Loucy (cell line): ENCODE results near the gene PCGF1.

Experiments
- H2AFZ ChIP-seq: fragments of 200-600 bp; sonication (generic); 2 replicates; pipeline ENCODE4 v1.6.0; 2016; ENCODE audit warnings: antibody characterized with exemption, mild to moderate bottlenecking, low read length, moderate library complexity
- H3F3A ChIP-seq: fragments of 200-600 bp; 2 replicates; pipeline ENCODE4 v1.6.0; 2016; ENCODE audit warnings: antibody characterized with exemption, low read depth, mild to moderate bottlenecking
- H3K27me3 ChIP-seq: fragments of 200-600 bp; sonication (generic); 2 replicates; pipeline ENCODE4 v1.6.1; 2014; ENCODE audit warnings: low read length, mild to moderate bottlenecking; ENCODE audit not compliant: insufficient read depth, poor library complexity, severe bottlenecking
- H3K36me3 ChIP-seq: fragments of 200-600 bp; sonication (generic); 2 replicates; pipeline ENCODE4 v1.6.1; 2016; ENCODE audit warnings: low read length; ENCODE audit not compliant: insufficient read depth
- H3K4me1 ChIP-seq: fragments of 200-600 bp; sonication (generic); 2 replicates; pipeline ENCODE4 v1.5.1; 2014; ENCODE audit warnings: low read length, mild to moderate bottlenecking; ENCODE audit not compliant: insufficient read depth, poor library complexity, severe bottlenecking
- H3K4me2 ChIP-seq: fragments of 200-600 bp; sonication (generic); 2 replicates; pipeline ENCODE4 v1.6.0; 2014; ENCODE audit warnings: antibody characterized with exemption, low read length, low read depth, mild to moderate bottlenecking; ENCODE audit not compliant: poor library complexity, severe bottlenecking
- H3K4me3 ChIP-seq: fragments of 200-600 bp; sonication (generic); 2 replicates; pipeline ENCODE4 v1.5.1; 2014; ENCODE audit warnings: low read length, mild to moderate bottlenecking, mixed read lengths; ENCODE audit not compliant: poor library complexity, severe bottlenecking
- H3K79me2 ChIP-seq: fragments of 200-600 bp; sonication (generic); 2 replicates; pipeline ENCODE4 v1.6.1; 2014; ENCODE audit warnings: low read length; ENCODE audit not compliant: insufficient read depth
- H3K9ac ChIP-seq: fragments of 200-600 bp; sonication (generic); 2 replicates; pipeline ENCODE4 v1.6.0; 2014; ENCODE audit warnings: mild to moderate bottlenecking, low read depth, low read length, moderate library complexity; ENCODE audit not compliant: poor library complexity, severe bottlenecking
- H3K9me2 ChIP-seq: fragments of 200-600 bp; sonication (generic); replicated peaks from 2 replicates; pipeline ENCODE4 v1.6.1; 2016; ENCODE audit warnings: low read depth, low read length, mixed read lengths
- H3K9me3 ChIP-seq: fragments of 200-600 bp; sonication (generic); 2 replicates; pipeline ENCODE4 v1.6.1; 2014; ENCODE audit warnings: mild to moderate bottlenecking, antibody characterized with exemption, low read length, low read depth; ENCODE audit not compliant: insufficient read depth
- H4K20me1 ChIP-seq: fragments of 200-600 bp; sonication (generic); 2 replicates; pipeline ENCODE4 v1.6.0; 2014; ENCODE audit warnings: antibody characterized with exemption, low read length, mild to moderate bottlenecking; ENCODE audit not compliant: insufficient read depth, poor library complexity, severe bottlenecking
- EZH2phosphoT487 ChIP-seq: fragments of 200-600 bp; IDR thresholded peaks from 2 replicates; pipeline ENCODE4 v1.6.1; 2018; ENCODE audit warnings: antibody characterized with exemption, mild to moderate bottlenecking, moderate library complexity, borderline replicate concordance
- TF ChIP-seq, protein P1 (sequence below): fragments of 200-600 bp; sonication (generic); conservative IDR thresholded peaks from 2 replicates; pipeline ENCODE4 v1.5.1; 2014; ENCODE audit warnings: mild to moderate bottlenecking, antibody characterized with exemption, low read length

PCGF1 gene

DNA sequence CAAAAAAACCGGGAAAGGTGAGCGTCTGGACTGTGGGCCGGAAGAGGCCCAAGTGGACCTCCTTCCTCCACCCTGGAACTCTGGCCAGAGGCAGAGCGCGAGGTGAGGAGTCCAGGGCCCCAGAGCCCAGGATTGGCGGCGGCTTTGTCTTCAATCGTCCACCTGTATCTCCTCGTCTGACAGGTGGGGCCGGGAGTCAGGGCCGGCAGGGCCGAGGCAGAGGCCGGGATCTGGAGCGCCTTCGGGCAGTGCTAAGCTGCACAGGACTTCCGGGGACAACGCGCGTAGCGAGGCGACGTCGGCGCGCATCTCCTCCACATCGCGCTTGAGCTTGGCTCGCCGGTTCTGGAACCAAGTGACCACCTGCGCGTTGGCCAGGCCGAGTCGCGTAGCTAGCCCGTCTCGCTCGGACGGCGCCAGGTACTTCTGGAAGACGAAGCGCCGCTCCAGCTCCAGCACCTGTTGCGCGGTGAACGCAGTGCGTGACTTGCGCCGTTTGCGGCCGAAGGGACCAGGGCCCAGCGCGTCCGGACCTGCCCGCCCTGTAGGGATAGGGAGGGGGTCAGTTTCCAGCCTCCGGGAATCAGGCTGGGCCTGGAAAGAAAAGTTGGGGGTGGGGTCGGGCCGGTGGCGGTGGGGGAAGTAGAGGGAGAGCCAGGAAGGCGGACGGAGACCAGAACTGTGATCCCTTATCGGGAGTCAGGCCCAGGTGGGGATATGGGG, 9.6 kb downstream of the PCGF1 start:
- no peak overlapping the region for H3K9ac ChIP-seq
- H3K36me3 ChIP-seq, result peaks cover 11% of the 10 kb centered on the region; the same call in 1 of the 2 replicates
- H3K9me2 ChIP-seq, result no peaks in the 10 kb centered on the region
- H4K20me1 ChIP-seq, result no peaks in the 10 kb centered on the region
- H2AFZ ChIP-seq, result no peak overlapping the region
- H3K4me2 ChIP-seq, result no peak overlapping the region
- no peaks in the 10 kb centered on the region for H3K27me3 ChIP-seq
- peaks cover 6% of the 10 kb centered on the region for H3K4me1 ChIP-seq
- H3K4me3 ChIP-seq, result no peak overlapping the region
- TF ChIP-seq, protein P1, sequence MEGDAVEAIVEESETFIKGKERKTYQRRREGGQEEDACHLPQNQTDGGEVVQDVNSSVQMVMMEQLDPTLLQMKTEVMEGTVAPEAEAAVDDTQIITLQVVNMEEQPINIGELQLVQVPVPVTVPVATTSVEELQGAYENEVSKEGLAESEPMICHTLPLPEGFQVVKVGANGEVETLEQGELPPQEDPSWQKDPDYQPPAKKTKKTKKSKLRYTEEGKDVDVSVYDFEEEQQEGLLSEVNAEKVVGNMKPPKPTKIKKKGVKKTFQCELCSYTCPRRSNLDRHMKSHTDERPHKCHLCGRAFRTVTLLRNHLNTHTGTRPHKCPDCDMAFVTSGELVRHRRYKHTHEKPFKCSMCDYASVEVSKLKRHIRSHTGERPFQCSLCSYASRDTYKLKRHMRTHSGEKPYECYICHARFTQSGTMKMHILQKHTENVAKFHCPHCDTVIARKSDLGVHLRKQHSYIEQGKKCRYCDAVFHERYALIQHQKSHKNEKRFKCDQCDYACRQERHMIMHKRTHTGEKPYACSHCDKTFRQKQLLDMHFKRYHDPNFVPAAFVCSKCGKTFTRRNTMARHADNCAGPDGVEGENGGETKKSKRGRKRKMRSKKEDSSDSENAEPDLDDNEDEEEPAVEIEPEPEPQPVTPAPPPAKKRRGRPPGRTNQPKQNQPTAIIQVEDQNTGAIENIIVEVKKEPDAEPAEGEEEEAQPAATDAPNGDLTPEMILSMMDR, result no peak
- no peak for TF ChIP-seq EZH2phosphoT487
- H3K79me2 ChIP-seq, result peaks cover 7% of the 10 kb centered on the region
- H3K9me3 ChIP-seq, result no peaks in the 10 kb centered on the region
- no peaks in the 10 kb centered on the region for H3F3A ChIP-seq

DNA sequence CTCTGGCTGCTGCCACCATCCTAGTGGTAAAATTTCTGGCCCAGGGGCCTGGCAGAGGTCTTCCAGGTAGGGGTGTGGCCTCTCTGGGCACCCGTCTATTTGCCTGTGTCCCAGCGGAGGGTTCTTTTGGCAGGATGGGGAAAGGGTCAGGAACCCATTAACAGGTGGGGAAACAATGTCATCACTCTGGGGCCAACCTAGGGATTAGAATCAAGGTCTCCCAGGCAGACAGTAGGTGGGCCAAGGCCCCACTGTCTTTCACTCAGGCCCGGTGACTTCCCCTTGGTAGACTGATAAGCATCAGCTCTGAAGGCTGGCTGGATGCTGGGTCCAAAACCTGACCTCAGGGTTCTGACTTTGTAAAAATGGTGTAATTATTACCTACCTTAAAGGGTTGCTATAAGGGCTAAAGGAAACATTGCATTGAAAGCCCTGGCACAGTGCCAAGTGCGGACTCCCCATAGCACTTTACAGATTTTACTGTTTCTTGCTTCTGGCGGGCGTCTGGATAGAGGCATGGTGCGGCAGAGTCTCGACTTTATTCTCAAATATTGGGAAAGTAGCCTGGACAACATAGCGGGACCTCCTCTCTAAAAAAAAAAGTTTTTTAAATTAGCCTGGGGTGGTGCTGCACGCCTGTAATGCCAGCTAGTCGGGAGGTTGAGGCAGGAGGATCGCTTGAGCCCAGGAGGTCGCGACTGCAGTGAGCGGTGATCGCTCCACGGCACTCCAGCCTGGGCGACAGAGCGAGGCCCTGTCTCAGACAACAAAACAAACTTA, 10.3 kb downstream of the PCGF1 start:
- Histone ChIP-seq H3F3A (no peaks in the 10 kb centered on the region), H3K4me1 (peaks cover 2% of the 10 kb centered on the region), H2AFZ (no peak overlapping the region), H3K9ac (no peak overlapping the region), H3K27me3 (no peaks in the 10 kb centered on the region), H4K20me1 (no peaks in the 10 kb centered on the region), H3K9me2 (no peaks in the 10 kb centered on the region), H3K9me3 (no peaks in the 10 kb centered on the region), H3K79me2 (0 out of 2 replicates have a peak, but pooled peaks cover under 1% of the 10 kb centered on the region), H3K4me3 (no peak overlapping the region), H3K4me2 (no peak overlapping the region), H3K36me3 (peaks cover 19% of the 10 kb centered on the region; the same call in 1 of the 2 replicates)
- TF ChIP-seq, protein P1, result no peak
- no peak for TF ChIP-seq EZH2phosphoT487

DNA sequence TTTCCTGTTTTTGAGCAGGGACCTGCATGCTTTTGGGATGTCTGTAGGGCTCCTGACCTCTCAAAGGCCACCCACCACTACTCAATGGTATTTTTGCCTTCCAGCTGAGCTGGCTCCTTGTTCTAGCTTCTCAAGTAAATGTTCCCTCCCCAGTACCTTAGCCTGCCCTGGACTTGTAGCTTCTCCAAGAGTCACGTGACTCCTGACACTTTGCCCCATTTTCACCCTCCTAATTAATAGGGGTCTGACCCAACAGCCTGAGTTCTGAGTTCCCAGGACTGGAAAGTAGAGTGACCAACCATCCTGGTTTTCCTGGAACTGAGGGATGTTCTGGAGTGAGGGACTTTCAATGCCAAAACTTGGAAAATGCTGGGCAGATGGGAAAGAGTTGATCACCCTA, 12.1 kb downstream of the PCGF1 start:
- Histone ChIP-seq H3K79me2 (no peaks in the 10 kb centered on the region), H3K9me2 (no peaks in the 10 kb centered on the region), H3K4me2 (no peak overlapping the region), H3K9me3 (no peaks in the 10 kb centered on the region), H4K20me1 (no peaks in the 10 kb centered on the region), H3K9ac (no peak overlapping the region), H2AFZ (no peak overlapping the region), H3K36me3 (peaks cover 36% of the 10 kb centered on the region; the same call in 1 of the 2 replicates), H3K4me3 (no peak overlapping the region), H3K4me1 (no peaks in the 10 kb centered on the region), H3K27me3 (no peaks in the 10 kb centered on the region), H3F3A (no peaks in the 10 kb centered on the region)
- TF ChIP-seq, protein P1, result no peak
- TF ChIP-seq EZH2phosphoT487, result no peak
